Transverse colon (tissue), 4 donors: ENCODE measurements around the gene ASGR1.

Source experiments
- POLR2A ChIP-seq: fragments of 450-650 bp; IDR thresholded peaks from one replicate; pipeline ENCODE4 v1.6.1; 2016; ENCODE audit warnings: antibody characterized with exemption, mild to moderate bottlenecking, moderate library complexity
- POLR2AphosphoS5 ChIP-seq, 3 donors: sonication (generic); formaldehyde crosslinking; IDR thresholded peaks; one replicate each; pipeline ENCODE4 v1.6.1; 2016; ENCODE audit warnings: antibody characterized with exemption in 3 of 3
- TF ChIP-seq, protein P1 (sequence below), 5 experiments: fragments of 200-600 bp in 3 of 5; fragments of 450-650 bp in 2 of 5; sonication (generic) in 3 of 5; IDR thresholded peaks; 1 replicate in 2 of 5; 2 replicates in 3 of 5; pipeline ENCODE4 v1.5.1; 2016 to 2017; ENCODE audit warnings: antibody characterized with exemption in 5 of 5, inconsistent platforms in 3 of 5, mild to moderate bottlenecking in 2 of 5, moderate library complexity in 1 of 5

DNA sequence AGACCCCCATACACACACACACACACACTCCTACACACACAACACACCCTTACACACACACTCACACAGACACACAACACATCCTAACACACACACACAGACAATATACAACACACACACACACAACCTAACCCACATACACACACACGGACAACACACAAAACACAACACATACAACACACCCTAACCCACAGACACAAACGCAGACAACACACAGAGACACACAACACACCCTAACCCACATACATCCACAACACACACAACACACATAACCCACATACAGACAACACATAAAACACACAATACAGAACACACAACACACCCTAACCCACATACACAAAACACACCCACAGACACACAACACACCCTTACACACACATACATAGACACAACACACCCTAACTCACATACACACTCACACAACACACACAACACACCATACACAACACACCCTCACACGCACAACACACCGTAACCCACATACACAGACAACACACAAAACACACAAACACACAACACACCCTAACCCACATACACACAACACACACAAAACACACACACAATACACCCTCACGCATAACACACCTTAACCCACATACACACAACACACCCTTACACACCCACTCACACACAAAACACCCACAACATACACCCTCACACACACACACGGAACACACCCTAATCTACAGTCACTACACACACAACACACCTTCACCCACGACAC is 4.4 kb downstream of the ASGR1 start:
- TF ChIP-seq POLR2A (no peak), POLR2AphosphoS5 (IDR thresholded peaks at IDR 0.05) (no peak)
- TF ChIP-seq, protein P1, sequence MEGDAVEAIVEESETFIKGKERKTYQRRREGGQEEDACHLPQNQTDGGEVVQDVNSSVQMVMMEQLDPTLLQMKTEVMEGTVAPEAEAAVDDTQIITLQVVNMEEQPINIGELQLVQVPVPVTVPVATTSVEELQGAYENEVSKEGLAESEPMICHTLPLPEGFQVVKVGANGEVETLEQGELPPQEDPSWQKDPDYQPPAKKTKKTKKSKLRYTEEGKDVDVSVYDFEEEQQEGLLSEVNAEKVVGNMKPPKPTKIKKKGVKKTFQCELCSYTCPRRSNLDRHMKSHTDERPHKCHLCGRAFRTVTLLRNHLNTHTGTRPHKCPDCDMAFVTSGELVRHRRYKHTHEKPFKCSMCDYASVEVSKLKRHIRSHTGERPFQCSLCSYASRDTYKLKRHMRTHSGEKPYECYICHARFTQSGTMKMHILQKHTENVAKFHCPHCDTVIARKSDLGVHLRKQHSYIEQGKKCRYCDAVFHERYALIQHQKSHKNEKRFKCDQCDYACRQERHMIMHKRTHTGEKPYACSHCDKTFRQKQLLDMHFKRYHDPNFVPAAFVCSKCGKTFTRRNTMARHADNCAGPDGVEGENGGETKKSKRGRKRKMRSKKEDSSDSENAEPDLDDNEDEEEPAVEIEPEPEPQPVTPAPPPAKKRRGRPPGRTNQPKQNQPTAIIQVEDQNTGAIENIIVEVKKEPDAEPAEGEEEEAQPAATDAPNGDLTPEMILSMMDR (IDR thresholded peaks at IDR 0.05), result no peak
